Measurements from ENCODE around the gene CFAP299.

CFAP299 gene

GRCh38 chr4:80465238-80465637 lies 129.7 kb downstream of the CFAP299 start:
- Histone ChIP-seq H3K79me2 (ENCODE audit: control insufficient read depth, insufficient read depth, low read length) (no peaks in the 10 kb centered on the region), H3K56ac (ENCODE audit: low read length) (no peak overlapping the region), H3K9ac (ENCODE audit: low read length) (no peak overlapping the region), H3K4me2 (ENCODE audit: low read length) (no peak overlapping the region), H3K4ac (ENCODE audit: low read depth, low read length) (no peak overlapping the region), H3K4me3 (ENCODE audit: low read length) (no peak overlapping the region), H3K79me1 (ENCODE audit: low read length) (no peaks in the 10 kb centered on the region), H2BK5ac (ENCODE audit: low read length) (no peak overlapping the region), H3K27me3 (ENCODE audit: insufficient read depth, low read length, poor library complexity) (no peaks in the 10 kb centered on the region), H3K4me1 (ENCODE audit: control insufficient read depth, low read depth, low read length) (no peaks in the 10 kb centered on the region), H3K23ac (ENCODE audit: low read length) (no peak overlapping the region), H3K18ac (ENCODE audit: low read length) (no peak overlapping the region), H3K27ac (ENCODE audit: low read depth, low read length) (no peak overlapping the region), H2BK120ac (ENCODE audit: low read depth, low read length) (no peak overlapping the region), H2BK15ac (replicated peaks; ENCODE audit: low read depth) (no peak overlapping the region), H4K5ac (ENCODE audit: low read length) (no peak overlapping the region), H3K36me3 (ENCODE audit: control insufficient read depth, insufficient read depth, low read length) (no peaks in the 10 kb centered on the region), H2AK5ac (ENCODE audit: low read length) (no peak overlapping the region), H4K8ac (ENCODE audit: low read depth, low read length) (no peak overlapping the region)
- no CpG with 5 or more reads among the region's 1 CpG for WGBS (ENCODE audit: extremely low coverage, insufficient coverage, low lambda C conversion rate)
- peak; percentile 31 for DNase-seq

- H4K8ac ChIP-seq (ENCODE audit: low read depth, low read length) = no peak overlapping the region
- no peaks in the 10 kb centered on the region for H3K79me1 ChIP-seq (ENCODE audit: low read length)
- H2AK5ac ChIP-seq (ENCODE audit: low read length) = no peak overlapping the region
- no peak overlapping the region for H3K18ac ChIP-seq (ENCODE audit: low read length)
- H3K79me2 ChIP-seq (ENCODE audit: control insufficient read depth, insufficient read depth, low read length) = no peaks in the 10 kb centered on the region
- H3K4ac ChIP-seq (ENCODE audit: low read depth, low read length) = no peak overlapping the region
- WGBS (ENCODE audit: extremely low coverage, insufficient coverage, low lambda C conversion rate) = no CpG with 5 or more reads among the region's 3 CpGs
- H3K36me3 ChIP-seq (ENCODE audit: control insufficient read depth, insufficient read depth, low read length) = no peaks in the 10 kb centered on the region
- H3K9ac ChIP-seq (ENCODE audit: low read length) = no peak overlapping the region
- H3K27me3 ChIP-seq (ENCODE audit: insufficient read depth, low read length, poor library complexity) = no peaks in the 10 kb centered on the region
- H2BK5ac ChIP-seq (ENCODE audit: low read length) = no peak overlapping the region
- H3K27ac ChIP-seq (ENCODE audit: low read depth, low read length) = no peak overlapping the region
- no peak overlapping the region for H4K5ac ChIP-seq (ENCODE audit: low read length)
- H3K4me1 ChIP-seq (ENCODE audit: control insufficient read depth, low read depth, low read length) = no peaks in the 10 kb centered on the region
- no peak overlapping the region for H3K4me3 ChIP-seq (ENCODE audit: low read length)
- no peak overlapping the region for H3K56ac ChIP-seq (ENCODE audit: low read length)
- no peak for DNase-seq
- no peak overlapping the region for H3K4me2 ChIP-seq (ENCODE audit: low read length)
- H2BK120ac ChIP-seq (ENCODE audit: low read depth, low read length) = no peak overlapping the region
- no peak overlapping the region for H3K23ac ChIP-seq (ENCODE audit: low read length)
- H2BK15ac ChIP-seq (replicated peaks; ENCODE audit: low read depth) = no peak overlapping the region
Observed at GRCh38 chr4:80465736-80466135, 130.2 kb downstream of the CFAP299 start.

- H3K4me3 ChIP-seq (ENCODE audit: low read length) = no peak overlapping the region
- no peak overlapping the region for H3K9ac ChIP-seq (ENCODE audit: low read length)
- no peak overlapping the region for H3K4ac ChIP-seq (ENCODE audit: low read depth, low read length)
- H3K79me2 ChIP-seq (ENCODE audit: control insufficient read depth, insufficient read depth, low read length) = no peaks in the 10 kb centered on the region
- no peak overlapping the region for H3K27ac ChIP-seq (ENCODE audit: low read depth, low read length)
- H4K8ac ChIP-seq (ENCODE audit: low read depth, low read length) = no peak overlapping the region
- no peak overlapping the region for H2BK120ac ChIP-seq (ENCODE audit: low read depth, low read length)
- no peak overlapping the region for H4K5ac ChIP-seq (ENCODE audit: low read length)
- no peaks in the 10 kb centered on the region for H3K79me1 ChIP-seq (ENCODE audit: low read length)
- no peaks in the 10 kb centered on the region for H3K36me3 ChIP-seq (ENCODE audit: control insufficient read depth, insufficient read depth, low read length)
- no peak overlapping the region for H3K23ac ChIP-seq (ENCODE audit: low read length)
- no peak overlapping the region for H3K56ac ChIP-seq (ENCODE audit: low read length)
- H3K4me2 ChIP-seq (ENCODE audit: low read length) = no peak overlapping the region
- no peak overlapping the region for H2BK15ac ChIP-seq (replicated peaks; ENCODE audit: low read depth)
- no CpG with 5 or more reads among the region's 1 CpG for WGBS (ENCODE audit: extremely low coverage, insufficient coverage, low lambda C conversion rate)
- no peak overlapping the region for H2AK5ac ChIP-seq (ENCODE audit: low read length)
- no peaks in the 10 kb centered on the region for H3K27me3 ChIP-seq (ENCODE audit: insufficient read depth, low read length, poor library complexity)
- no peak for DNase-seq
- H3K18ac ChIP-seq (ENCODE audit: low read length) = no peak overlapping the region
- H2BK5ac ChIP-seq (ENCODE audit: low read length) = no peak overlapping the region
- H3K4me1 ChIP-seq (ENCODE audit: control insufficient read depth, low read depth, low read length) = no peaks in the 10 kb centered on the region
Observed at GRCh38 chr4:80466618-80467017, 131.1 kb downstream of the CFAP299 start.

GRCh38 chr4:80471756-80472155 lies 136.2 kb downstream of the CFAP299 start:
- Histone ChIP-seq H2BK120ac (ENCODE audit: low read depth, low read length) (no peak overlapping the region), H3K4me3 (ENCODE audit: low read length) (no peak overlapping the region), H3K4ac (ENCODE audit: low read depth, low read length) (no peak overlapping the region), H3K56ac (ENCODE audit: low read length) (no peak overlapping the region), H3K9ac (ENCODE audit: low read length) (no peak overlapping the region), H3K27ac (ENCODE audit: low read depth, low read length) (no peak overlapping the region), H2BK5ac (ENCODE audit: low read length) (no peak overlapping the region), H3K79me2 (ENCODE audit: control insufficient read depth, insufficient read depth, low read length) (no peaks in the 10 kb centered on the region), H3K4me2 (ENCODE audit: low read length) (no peak overlapping the region), H3K36me3 (ENCODE audit: control insufficient read depth, insufficient read depth, low read length) (no peaks in the 10 kb centered on the region), H2BK15ac (replicated peaks; ENCODE audit: low read depth) (no peak overlapping the region), H3K79me1 (ENCODE audit: low read length) (no peaks in the 10 kb centered on the region), H2AK5ac (ENCODE audit: low read length) (no peak overlapping the region), H3K18ac (ENCODE audit: low read length) (no peak overlapping the region), H4K8ac (ENCODE audit: low read depth, low read length) (no peak overlapping the region), H4K5ac (ENCODE audit: low read length) (no peak overlapping the region), H3K27me3 (ENCODE audit: insufficient read depth, low read length, poor library complexity) (no peaks in the 10 kb centered on the region), H3K4me1 (ENCODE audit: control insufficient read depth, low read depth, low read length) (no peaks in the 10 kb centered on the region), H3K23ac (ENCODE audit: low read length) (no peak overlapping the region)
- DNase-seq = peak; percentile 42
- WGBS (ENCODE audit: extremely low coverage, insufficient coverage, low lambda C conversion rate) = no CpG with 5 or more reads among the region's 9 CpGs

GRCh38 chr4:80475236-80475635 lies 139.7 kb downstream of the CFAP299 start:
- no peak overlapping the region for H3K27ac ChIP-seq (ENCODE audit: low read depth, low read length)
- H3K23ac ChIP-seq (ENCODE audit: low read length) = no peak overlapping the region
- no peaks in the 10 kb centered on the region for H3K79me2 ChIP-seq (ENCODE audit: control insufficient read depth, insufficient read depth, low read length)
- H2BK120ac ChIP-seq (ENCODE audit: low read depth, low read length) = no peak overlapping the region
- no peaks in the 10 kb centered on the region for H3K36me3 ChIP-seq (ENCODE audit: control insufficient read depth, insufficient read depth, low read length)
- H2BK15ac ChIP-seq (replicated peaks; ENCODE audit: low read depth) = no peak overlapping the region
- no peak overlapping the region for H3K4me2 ChIP-seq (ENCODE audit: low read length)
- H3K9ac ChIP-seq (ENCODE audit: low read length) = no peak overlapping the region
- H3K27me3 ChIP-seq (ENCODE audit: insufficient read depth, low read length, poor library complexity) = no peaks in the 10 kb centered on the region
- H3K4me3 ChIP-seq (ENCODE audit: low read length) = no peak overlapping the region
- H4K5ac ChIP-seq (ENCODE audit: low read length) = no peak overlapping the region
- no CpG with 5 or more reads among the region's 2 CpGs for WGBS (ENCODE audit: extremely low coverage, insufficient coverage, low lambda C conversion rate)
- H3K79me1 ChIP-seq (ENCODE audit: low read length) = no peaks in the 10 kb centered on the region
- H4K8ac ChIP-seq (ENCODE audit: low read depth, low read length) = no peak overlapping the region
- no peak overlapping the region for H3K56ac ChIP-seq (ENCODE audit: low read length)
- no peak overlapping the region for H2BK5ac ChIP-seq (ENCODE audit: low read length)
- no peak overlapping the region for H3K4ac ChIP-seq (ENCODE audit: low read depth, low read length)
- no peak overlapping the region for H2AK5ac ChIP-seq (ENCODE audit: low read length)
- no peak overlapping the region for H3K18ac ChIP-seq (ENCODE audit: low read length)
- DNase-seq = no peak
- H3K4me1 ChIP-seq (ENCODE audit: control insufficient read depth, low read depth, low read length) = no peaks in the 10 kb centered on the region

GRCh38 chr4:80475798-80476197 lies 140.3 kb downstream of the CFAP299 start:
- Histone ChIP-seq H3K27ac (ENCODE audit: low read depth, low read length) (no peak overlapping the region), H2BK120ac (ENCODE audit: low read depth, low read length) (no peak overlapping the region), H3K79me2 (ENCODE audit: control insufficient read depth, insufficient read depth, low read length) (no peaks in the 10 kb centered on the region), H3K4me3 (ENCODE audit: low read length) (no peak overlapping the region), H3K56ac (ENCODE audit: low read length) (no peak overlapping the region), H3K23ac (ENCODE audit: low read length) (no peak overlapping the region), H2BK5ac (ENCODE audit: low read length) (no peak overlapping the region), H3K4ac (ENCODE audit: low read depth, low read length) (no peak overlapping the region), H4K8ac (ENCODE audit: low read depth, low read length) (no peak overlapping the region), H3K4me1 (ENCODE audit: control insufficient read depth, low read depth, low read length) (no peaks in the 10 kb centered on the region), H2AK5ac (ENCODE audit: low read length) (no peak overlapping the region), H3K27me3 (ENCODE audit: insufficient read depth, low read length, poor library complexity) (no peaks in the 10 kb centered on the region), H3K4me2 (ENCODE audit: low read length) (no peak overlapping the region), H3K79me1 (ENCODE audit: low read length) (no peaks in the 10 kb centered on the region), H3K18ac (ENCODE audit: low read length) (no peak overlapping the region), H2BK15ac (replicated peaks; ENCODE audit: low read depth) (no peak overlapping the region), H3K36me3 (ENCODE audit: control insufficient read depth, insufficient read depth, low read length) (no peaks in the 10 kb centered on the region), H4K5ac (ENCODE audit: low read length) (no peak overlapping the region), H3K9ac (ENCODE audit: low read length) (no peak overlapping the region)
- DNase-seq = no peak
- no CpG with 5 or more reads among the region's 3 CpGs for whole genome bisulfite sequencing (ENCODE audit: extremely low coverage, insufficient coverage, low lambda C conversion rate)

All from mesendoderm (in vitro differentiated cells).